GM18499 (cell line): ENCODE results near the gene FAM234B.
"Not testable (repeated sequence)": the region's sequence is repeated elsewhere in the genome, so short reads cannot be mapped to it uniquely, and the experiment has no call there.

Source experiments
- ATAC-seq: cut with Tn5 transposase; IDR thresholded peaks from one replicate; pipeline ENCODE4 v1.9.1; 2021; ENCODE audit warnings: moderate number of reproducible peaks; ENCODE audit not compliant: insufficient read depth, unreplicated experiment

Gene FAM234B

DNA sequence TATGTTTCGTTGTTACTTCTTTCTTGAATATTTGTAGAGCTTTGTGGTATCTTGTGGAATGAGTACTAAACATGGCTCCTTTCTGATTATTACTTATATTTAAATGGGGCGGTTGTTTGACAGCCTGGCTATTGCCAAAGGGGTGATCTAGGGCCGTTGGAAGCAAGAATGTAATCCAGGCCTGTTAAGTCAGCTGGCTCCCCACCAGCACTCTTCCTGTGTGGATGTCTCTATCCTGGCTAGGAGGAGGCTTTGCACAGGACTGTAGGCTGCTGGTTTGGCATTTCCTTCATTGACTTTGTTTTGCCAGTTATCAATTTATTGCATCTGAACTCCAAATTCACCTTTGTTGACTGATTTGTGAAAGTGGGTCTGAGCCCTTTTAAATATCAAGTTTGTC is 5.6 kb downstream of the FAM234B start:
- ATAC-seq = no peak

DNA sequence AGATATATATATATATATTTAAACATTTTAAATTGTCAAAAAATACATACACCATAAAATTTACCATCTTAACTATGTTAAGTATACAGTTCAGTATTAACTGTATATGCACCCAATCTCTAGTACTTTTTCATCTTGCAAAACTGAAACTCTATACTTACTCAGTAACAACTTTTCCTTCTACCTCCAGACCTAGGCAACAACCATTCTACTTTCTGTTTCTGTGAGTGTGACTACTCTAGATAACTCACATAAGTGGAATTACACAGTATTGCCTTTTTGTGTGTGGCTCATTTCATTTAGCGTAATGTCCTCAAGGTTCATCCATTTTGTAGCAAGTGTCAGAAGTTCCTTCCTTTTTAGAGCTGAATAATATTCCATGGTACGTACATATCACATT is 8.2 kb downstream of the FAM234B start:
- ATAC-seq = no peak

DNA sequence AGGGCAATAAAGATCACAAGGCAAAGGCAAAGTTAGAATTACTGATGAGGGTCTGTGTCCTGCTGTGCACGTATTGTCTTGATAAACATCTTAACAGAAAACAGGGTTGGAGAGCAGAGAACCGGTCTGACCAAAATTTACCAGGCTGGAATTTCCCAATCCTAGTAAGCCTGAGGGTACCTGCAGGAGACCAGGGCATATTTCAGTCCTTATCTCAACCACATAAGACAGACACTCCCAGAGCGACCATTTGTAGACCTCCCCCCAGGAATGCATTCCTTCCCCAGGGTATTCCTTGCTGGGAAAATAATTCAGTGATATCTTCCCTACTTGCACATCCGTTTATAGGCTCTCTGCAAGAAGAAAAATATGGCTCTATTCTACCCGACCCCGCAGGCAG is 9.4 kb downstream of the FAM234B start:
- ATAC-seq = not testable (repeated sequence)

DNA sequence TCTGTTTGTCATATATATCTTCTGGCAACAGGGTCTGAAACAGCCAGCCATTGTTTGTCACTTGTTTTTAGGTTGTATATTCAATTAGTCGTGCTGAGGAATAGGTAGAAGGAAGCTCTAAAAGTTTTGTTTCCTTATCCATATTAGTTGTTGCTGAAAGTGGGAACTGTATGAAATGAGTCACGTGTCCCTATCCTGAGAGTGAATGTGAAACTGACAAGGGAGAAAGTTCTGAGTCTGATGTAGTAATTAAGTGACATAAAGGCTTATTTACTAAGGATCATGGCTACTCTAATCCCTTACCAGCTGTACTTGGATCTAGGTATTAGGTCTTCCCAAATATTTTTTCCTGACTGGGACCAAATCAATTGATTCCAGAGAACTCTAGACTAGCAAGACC is 16.4 kb downstream of the FAM234B start:
- no peak for ATAC-seq

DNA sequence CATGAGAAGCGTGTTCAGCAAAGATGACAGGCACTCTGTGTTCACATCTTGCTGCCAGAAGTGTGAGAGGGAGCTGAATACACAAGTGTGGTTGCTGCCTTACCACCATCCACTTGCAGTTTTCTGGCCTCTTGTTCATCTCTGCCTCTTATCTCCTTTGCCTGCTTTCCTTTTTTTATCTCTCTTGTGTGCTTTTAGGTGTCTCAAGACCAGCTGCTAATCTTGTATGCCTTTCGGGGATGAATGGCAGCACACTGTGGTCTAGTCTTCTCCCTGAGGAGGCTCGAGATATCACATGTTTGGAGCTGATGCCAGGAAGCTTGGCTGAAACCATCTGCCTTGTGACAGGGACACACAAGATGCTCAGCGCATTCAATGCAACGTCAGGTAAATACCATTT is 17.2 kb downstream of the FAM234B start:
- ATAC-seq = no peak

DNA sequence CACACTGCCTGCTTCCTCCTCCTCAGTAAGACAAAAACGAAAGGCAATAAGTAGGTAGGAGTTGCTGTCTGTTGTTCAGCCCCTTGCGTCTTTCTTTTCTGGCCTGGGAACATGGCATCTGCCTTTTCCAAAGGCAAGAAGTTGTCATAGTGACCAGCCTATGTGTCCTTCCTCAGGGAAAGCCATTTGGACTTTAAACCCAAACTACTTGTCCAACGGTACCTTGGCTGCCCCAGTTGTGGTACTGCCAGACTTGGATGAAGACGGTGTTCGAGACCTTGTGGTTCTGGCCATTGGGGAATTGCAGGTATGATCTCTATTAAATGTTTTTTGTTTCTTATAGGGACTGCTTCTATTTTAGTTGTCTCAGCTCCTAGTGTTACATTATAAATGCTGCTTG is 18.5 kb downstream of the FAM234B start:
- no peak for ATAC-seq

DNA sequence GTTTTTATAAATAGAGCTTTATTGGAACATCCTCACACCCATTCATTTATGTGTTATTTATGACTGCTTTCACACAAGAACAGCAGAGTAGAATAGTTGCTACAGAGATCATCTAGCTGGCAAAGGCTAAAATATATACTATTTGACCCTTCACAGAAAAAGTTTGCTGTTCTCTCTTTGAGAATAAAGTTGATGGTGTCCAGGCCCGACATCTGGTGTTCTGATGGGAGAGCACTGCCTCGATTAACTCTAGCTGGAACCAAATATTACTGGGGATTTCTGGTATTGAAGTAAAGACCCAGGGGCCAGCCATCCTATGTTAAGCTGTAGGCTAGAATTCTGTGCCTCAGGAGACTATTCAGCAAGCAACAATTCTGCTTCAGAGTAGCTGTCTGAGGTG is 21.8 kb downstream of the FAM234B start:
- no peak for ATAC-seq

DNA sequence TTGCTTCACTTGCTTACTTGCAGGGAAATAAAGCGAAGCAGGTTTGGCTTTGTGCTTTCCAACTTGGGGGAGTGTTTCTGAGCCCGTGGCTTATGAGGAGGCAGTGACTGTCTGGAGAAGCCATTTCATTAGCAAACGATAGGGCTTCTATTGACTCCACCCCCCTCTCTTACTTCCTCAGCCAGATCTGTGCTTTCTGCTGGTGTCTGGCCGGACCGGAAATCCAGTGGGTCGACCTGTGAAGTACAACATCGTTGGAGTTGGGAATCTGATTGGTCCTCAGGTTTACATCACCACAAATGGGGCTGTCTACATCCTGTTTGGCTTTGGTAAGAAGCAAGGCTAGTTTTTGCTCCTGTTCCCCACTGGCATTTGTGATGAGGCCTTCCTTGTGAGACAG is 22.3 kb downstream of the FAM234B start:
- ATAC-seq = no peak

DNA sequence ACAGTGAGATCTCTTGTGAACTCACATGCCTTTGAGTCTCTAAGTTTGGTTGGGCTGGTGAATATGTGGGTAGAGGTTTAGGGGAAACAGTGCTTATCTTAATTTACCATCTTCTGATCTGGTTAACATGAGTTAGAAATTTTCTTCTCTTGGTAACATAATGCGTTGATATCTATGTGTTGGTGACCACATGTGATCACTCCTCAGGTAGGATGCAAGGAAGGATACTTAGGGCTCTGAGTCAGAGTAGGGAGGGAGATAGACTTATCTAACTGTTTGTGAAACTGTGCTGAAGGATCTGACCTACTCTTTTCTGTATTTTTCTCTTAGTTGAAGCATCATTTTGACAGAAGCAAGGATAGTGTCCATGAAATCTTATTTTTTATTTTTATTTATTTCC is 23.1 kb downstream of the FAM234B start:
- ATAC-seq = no peak

DNA sequence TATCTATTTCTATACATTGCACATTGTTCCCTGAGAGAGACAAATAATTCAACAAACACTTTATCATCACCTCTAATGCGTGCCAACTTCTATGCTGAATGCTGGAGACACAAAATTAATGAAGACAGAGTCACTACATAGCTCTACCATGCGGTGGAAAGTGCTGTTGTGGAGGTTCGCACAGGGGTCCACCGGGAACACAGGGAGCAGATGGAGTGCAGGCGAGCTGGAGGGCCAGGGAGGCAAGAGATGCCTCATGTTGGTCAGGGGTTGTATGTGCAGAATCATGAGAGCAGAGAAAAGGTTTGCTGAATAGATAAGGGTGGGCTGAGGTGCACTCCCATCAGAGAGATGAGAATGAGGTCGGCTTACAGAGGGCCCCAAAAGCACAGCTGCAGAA is 25.2 kb downstream of the FAM234B start:
- no peak for ATAC-seq

DNA sequence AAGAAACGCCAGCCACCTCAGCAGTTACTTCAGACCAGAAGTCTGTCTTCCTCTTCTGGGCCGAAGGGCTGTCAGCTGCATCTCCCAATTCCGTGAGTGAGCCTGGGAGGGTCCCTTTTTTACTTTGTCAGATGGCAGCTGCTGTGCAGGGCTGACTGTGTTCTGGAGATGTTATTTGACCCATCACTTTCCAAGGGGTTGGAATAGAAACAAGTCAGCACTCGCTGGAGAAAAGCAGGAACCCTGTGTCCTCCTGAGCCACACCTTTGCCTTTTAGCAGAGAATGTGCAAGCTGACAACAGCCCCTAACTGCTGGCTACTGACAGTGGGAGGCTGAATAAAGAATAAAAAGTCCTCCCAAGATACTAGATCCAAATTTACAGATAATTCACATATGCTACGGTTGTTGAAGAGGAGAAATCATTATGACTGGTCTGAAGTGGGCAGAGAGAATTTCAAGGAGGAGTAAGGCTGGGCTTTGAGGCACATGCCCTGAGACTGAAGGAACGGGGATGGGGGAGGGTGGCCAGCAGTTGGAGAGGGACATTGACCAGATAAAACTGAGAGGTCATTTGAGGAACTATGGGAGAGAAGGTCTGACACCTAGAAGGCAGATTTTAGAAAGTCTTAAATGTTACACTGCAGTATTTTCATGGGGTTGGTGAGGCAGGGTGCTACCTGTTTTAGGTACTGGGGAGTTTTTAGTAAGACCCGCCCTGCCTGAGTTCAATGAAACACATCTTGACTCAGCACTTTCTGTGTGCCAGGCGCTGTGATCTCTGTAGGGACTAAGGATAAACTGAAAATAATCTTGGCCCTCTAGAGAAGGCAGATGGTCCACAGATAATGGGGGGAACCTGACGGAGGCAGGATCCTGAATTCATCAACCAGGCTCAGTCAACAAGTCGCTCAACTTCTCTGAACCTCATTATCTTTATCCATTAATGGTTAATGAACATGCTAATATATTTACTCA is 27.4 kb downstream of the FAM234B start:
- no peak for ATAC-seq

DNA sequence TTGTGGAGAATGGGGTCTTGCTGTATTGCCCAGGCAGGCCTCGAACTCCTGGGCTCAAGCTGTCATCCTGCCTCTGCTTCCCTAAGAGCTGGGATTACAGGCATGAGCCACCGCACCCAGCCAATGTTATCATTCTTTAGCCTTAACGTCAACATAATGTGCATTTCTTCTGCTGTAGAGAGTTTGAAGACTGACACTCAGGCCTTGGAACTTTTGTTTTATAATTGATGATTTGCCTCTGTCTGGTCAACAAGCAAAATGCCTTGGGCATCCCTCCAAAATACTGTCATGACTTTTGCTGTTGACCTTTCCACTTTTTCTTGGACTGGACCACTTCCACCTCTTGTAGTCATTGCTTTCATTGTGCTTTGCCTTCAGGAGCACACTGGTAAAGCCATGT is 29.0 kb downstream of the FAM234B start:
- ATAC-seq = no peak

DNA sequence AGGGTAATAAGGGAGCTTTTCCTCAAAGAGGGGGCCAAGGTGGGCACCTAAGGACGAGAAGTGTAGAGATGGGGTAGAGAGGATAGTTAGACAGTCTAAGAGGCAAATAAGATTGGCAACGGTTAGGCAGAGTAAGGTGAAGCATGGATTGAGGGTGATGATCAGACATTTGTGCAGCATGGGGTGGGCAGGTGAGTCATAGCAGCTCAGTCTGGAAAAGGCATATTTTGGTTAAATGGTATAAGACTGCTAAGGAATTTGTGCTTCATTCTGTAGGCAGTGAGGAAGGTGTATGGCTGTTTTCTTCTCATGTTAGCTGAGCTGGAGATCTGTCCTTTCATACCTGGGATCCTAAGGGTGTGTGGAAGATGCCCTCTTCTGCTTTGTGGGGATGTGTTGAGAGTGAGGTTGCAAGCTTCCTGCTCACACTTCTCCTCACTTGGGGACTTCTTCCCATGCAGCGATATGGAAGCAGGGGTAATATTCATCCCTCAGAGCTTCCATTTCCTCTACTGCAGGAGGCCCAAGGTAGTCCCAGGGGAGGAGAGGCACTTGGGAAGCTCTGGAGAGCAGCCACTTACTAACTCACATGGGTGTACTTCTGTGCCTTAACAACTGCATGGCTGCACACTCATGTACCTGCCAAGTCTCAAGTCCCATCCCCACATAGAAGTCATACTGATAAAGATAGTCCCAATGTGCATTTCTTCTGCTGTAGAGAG is 30.4 kb downstream of the FAM234B start:
- ATAC-seq = no peak

DNA sequence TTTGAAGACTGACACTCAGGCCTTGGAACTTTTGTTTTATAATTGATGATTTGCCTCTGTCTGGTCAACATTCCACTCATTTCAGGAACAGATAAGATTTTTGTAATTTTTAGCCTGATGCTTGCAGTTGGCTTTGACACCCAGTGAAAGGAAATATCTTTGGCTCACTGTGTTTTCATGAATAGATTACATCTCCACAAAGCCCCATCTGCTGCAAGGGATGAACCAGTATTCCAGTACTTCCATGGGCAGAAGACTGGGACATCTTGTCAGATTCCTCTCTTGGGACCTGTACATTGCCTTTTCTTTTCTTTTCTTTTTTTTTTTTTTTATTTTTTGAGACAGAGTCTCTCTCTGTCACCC is 30.9 kb downstream of the FAM234B start:
- ATAC-seq = no peak

DNA sequence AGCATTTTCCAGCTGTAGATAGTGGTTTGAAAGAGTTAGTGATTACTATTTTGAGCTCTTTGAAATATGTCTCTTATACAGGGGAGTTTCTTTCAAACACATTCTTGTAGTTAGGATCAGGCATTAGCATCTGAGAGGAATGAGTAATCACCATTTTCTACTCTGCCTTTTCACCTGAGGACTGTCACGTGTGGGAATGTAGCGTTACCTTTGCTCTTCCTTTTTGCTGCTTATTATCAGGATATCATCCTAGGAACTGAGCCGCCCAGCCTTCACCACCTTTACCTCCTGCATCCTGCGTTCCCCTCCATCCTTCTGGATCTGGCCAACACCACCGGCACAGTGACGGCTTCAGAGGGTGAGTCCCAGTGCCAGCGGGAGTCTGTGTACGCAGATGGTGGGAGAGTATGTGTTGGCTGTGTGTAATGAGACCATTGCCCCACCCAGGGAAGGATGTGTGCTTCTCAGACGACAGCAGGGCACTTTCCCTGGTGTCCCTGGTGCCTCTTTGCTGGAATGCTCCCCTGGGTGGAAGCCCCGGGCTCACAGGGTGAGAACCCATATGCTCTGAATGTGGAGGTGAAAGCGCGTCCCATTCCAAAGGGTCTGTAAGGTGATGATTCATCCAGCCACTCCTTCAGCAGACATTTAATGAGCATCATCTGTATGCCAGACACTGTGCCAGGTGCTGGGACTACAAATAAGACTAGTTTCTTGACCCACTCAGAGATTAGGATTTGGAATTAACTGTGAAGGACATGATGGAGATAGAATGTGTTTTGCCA is 31.8 kb downstream of the FAM234B start:
- ATAC-seq = no peak

DNA sequence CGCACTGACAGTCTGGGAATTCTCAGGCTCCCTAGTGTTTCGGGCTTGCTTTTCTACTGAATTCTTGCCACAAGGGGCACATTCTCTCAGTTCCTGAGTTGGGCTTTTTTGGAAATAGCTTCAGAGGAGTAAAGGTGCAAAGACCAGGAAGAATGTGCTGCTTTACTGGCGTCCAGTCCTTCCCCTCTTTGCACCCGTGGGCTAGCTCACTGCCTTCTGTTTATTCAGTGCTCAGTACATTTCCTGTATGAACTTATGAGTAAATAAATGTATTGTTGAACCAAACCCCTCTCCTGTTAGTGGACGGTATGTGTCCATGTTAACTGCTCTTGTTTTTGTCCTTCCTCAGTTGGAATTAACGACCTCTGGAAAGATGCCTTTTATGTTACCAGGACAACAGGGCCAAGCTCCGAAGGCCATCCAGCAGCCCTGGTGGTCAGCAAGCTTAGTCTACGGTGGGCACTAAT is 35.3 kb downstream of the FAM234B start:
- no peak for ATAC-seq

DNA sequence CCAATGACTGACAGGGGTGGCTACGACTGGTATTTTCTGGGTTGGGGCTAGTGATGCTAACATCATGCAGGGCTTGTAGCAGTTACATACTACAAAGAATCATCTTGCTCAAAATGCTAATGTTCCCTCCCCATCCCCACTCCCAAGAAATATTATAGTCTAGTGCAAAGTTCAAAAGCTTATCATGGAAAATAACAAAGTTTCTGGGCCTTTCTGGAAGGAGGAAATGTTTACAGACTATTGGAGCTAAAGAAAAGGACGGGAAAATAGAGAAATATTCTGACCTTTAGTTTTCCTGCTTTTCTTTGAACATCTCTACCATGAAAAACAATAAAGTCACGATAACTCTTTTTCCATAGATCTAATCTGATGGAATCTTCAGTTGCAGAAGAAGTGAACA is 36.1 kb downstream of the FAM234B start:
- ATAC-seq = no peak

DNA sequence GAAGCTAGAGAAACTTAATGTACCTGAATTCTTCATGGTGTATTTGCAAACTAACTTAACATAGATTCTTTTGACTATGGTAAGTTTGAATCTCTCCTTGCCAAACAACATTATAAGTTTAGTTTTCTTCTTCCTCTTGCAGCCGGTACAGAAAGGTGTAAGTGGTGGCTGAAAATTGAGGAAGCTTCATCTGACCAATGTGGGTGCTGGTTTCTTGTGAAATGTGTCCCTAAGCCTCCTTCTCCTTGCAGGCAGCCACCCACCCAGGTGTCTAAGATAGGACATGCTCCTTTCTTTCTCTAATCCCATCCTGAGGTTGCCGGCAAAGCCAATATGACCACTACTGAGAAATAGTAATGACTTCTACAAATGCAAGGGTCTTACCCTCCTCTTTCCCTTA is 38.7 kb downstream of the FAM234B start:
- ATAC-seq = no peak

DNA sequence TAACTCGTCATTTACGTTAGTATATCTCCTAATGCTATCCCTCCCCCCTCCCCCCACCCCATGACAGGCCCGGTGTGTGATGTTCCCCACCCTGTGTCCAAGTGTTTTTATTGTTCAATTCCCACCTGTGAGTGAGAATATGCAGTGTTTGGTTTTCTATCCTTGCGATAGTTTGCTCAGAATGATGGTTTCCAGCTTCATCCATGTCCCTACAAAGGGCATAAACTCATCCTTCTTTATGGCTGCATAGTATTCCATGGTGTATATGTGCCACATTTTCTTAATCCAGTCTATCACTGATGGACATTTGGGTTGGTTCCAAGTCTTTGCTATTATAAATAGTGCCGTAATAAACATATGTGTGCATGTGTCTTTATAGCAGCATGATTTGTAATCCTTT is 39.5 kb downstream of the FAM234B start:
- not testable (repeated sequence) for ATAC-seq

DNA sequence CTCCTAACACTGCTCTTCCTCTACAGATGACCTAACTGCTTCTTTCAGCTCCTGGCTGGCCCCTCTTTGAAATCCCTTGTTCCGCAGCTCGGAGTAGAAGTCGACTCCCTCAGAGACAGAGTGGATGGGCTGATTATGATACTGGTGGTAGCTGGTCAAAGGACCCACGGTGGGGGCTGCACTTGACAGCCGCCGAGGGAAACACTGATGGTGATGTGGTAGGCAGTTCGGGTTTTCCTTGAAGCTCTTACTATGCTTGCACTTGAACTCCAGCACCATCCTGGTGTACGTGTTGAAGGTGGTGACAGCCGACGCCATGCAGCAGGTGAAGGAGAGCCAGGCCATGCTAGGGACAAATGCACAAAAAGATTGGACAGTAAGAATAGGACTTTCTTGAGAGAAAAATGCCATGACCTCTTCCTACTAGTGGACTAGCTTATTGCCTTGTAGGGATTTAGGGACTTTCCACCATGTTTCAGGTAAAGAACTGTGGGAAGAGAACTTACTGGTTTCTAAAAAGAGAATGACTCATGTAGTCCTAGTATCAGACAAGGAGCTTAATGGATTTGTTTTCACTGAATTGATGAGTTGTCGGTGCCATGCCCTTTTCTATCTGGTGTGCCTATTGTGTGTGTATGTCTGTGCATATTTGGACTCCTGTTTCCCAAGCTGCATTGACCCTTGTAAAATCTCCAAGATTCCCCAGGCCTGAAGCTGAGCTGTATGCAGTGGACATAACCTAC is 40.9 kb downstream of the FAM234B start:
- no peak for ATAC-seq
